HG03432 (cell line): ENCODE measurements around the gene ADGRG4.
"Not testable (repeated sequence)": the region's sequence is repeated elsewhere in the genome, so short reads cannot be mapped to it uniquely, and the experiment has no call there.

Experiments used
- ATAC-seq: cut with Tn5 transposase; IDR thresholded peaks from one replicate; pipeline ENCODE4 v1.9.1; 2021; ENCODE audit warnings: mild to moderate bottlenecking, moderate library complexity; ENCODE audit not compliant: unreplicated experiment

The ADGRG4 gene

DNA sequence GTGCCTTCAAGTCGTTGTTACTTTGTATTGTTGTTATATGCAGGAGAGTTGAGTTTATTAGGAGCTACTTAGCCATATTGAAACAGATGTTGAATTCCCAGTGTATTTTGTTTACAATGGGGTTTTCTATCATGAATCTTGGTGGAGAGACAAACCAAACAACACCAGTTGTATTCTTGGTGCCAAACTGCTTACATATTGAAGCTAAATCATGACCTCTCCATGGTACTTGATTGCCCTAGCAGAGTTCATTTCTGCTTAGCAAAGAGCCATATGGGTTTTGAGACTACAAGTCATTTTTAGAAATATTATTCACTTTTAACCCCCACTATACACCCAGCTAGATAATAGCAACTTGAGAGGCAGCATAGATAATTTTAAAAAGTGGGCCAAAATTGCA, 85.4 kb downstream of the ADGRG4 start:
- ATAC-seq: no peak

DNA sequence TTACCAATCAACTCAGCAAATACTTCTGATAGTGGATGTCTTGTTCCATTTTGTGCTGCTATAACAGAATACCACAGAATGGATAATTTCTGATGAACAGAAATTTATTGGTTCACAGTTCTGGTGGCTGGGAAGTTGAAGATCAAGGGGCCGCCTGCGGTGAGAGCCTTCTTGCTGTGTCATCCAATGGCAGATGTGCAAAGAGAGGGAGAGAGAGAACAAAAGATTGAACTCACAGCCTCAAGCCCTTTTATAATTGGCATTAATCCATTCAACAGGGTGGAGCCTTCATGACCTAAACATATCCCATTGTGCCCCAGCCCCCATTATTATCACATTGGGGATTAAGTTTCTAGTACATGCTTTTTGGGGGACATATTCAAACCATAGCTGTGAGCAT, 86.1 kb downstream of the ADGRG4 start:
- no peak for ATAC-seq

DNA sequence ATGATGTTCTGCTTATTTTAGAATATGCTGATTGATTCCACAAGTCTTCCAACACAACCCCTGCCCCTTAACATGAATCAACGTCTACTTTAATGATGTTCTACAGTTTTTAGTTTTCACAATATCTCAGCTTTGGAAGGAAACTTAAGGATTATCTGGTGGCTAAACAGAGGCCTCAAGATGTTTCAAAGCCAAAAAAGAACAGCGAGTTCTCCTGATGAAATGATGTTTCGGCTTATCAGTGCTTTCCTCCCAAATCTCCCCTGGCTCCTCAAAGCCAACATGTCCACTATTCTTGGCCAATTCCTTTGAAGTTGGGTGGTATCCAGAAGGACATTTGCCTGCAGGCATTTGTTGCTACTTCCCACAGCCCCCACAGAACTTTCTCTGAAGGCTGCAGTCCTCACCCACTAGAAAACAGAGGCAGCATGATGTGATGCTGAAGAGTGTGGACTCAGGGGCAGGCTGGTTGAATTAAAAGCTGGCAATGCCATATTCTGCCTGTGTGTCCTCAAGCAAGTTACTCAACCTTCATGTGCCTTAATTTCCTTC, 87.3 kb downstream of the ADGRG4 start:
- ATAC-seq: no peak

DNA sequence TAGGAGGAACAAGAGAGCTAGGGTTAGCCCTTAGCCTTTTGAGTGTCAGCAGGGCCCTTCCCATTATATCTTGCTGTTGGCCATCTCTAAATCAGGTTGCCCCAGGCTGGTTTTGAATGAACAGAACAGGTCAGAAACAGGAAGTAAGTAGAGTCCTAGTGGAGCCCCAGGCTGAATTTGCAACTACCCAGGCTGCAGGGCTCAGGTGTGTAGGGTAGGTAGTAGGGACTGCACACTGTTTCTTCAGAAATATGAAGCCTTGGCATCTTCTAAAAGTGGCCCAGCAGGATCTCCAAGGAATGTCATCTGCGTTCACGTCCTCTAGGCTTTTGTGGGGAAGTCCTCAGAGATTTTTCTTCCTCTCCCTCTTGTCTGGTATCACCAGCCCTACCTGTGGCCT, 90.2 kb downstream of the ADGRG4 start:
- no peak for ATAC-seq

DNA sequence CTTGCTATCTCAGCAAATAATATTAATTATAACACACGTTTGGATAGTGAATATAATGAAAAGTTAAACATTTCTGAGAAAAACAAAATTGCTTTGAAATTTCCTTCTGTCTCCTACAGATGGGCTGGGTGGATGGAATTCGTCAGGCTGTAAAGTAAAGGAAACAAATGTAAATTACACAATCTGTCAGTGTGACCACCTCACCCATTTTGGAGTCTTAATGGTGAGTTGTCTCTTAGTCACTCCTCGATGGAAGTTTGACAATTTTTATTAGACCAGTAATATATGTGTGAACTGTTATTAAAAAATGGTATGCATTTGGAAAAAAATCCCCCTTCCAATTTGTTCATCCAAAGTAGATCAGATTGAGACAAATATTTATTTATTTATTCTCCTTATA, 94.5 kb downstream of the ADGRG4 start:
- no peak for ATAC-seq

DNA sequence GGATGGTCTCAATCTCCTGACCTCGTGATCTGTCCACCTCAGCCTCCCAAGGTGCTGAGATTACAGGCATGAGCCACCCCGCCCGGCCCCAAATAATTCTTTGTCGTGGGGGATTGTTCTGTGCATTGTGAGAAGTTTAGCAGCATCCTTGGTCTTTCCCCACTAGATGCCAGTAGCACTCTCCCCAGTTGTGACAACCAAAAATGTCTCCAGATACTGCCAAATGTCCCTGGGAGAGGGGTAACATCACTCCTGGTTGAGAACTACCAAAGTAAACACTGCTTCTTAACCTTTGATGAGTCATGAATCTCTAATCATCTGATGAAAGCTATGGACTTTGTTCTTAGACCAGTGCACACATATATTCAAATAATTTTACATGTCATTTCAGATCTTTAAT, 96.2 kb downstream of the ADGRG4 start:
- ATAC-seq: no peak

DNA sequence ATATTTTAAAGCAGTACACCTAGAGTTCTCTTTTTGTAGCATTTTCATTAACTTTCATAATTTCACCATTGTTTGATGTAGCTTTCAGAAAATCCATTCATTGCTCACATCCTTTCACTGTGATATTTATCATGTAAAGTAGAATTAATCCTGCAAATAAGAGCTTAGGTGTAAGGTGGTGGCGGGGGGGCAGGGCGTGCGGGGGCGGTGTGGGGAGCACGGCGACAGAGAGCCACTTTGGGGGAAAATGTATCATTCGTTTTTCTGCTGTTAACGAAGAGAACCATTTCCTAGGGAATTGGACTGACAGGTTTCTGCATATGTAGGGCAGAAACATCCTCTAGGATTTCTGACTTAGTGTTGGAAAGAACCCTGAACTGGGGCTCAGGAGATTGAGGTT, 104.4 kb downstream of the ADGRG4 start:
- no peak for ATAC-seq

DNA sequence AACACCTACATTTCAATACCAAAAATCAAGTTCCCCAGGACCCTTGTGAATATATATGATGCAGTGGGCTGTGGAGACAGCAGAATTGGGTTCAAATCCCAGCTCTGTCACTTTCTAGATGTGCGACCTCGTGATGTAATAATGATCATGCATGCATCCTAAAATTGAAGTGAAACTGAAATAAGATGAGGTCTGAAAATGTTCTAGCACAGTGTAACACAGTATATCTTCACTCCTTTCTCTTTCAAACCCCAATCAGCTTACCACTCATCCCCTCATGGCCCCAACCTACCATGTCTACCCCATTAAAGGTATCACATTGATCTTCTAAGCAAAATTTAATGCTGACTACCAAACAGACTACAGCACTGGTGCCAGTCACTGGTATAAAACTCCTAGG, 117.0 kb downstream of the ADGRG4 start:
- peak; percentile 71 for ATAC-seq

DNA sequence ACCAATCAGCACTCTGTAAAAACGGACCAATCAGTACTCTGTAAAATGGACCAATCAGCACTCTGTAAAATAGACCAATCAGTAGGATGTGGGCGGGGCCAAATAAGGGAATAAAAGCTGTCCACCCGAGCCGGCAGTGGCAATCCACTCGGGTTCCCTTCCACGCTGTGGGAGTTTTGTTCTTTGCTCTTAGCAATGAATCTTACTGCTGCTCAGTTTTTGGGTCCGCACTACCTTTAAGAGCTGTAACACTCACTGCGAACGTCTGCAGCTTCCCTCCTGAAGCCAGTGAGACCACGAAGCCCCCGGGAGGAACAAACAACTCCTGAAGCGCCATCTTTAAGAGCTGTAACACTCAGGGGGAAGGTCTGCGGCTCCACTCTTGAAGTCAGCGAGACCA, 120.6 kb downstream of the ADGRG4 start:
- no peak for ATAC-seq

DNA sequence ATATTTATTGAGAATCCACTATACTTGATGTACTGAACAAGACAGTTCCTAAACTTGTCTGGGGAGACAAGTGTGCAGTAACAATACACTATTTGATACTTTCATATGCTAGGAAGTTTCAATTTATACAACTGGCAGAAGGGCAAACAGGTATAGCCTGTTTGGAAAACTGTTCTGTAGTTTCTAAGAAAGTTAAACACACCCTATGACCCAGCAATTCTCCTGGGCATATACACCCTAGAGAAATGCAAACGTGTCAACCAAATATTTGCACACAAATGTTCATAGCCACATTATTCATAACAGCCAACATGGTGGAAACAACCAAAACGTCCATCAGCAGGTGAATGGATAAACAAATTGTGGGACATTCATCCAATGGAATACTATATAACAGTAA, 123.0 kb downstream of the ADGRG4 start:
- no peak for ATAC-seq

DNA sequence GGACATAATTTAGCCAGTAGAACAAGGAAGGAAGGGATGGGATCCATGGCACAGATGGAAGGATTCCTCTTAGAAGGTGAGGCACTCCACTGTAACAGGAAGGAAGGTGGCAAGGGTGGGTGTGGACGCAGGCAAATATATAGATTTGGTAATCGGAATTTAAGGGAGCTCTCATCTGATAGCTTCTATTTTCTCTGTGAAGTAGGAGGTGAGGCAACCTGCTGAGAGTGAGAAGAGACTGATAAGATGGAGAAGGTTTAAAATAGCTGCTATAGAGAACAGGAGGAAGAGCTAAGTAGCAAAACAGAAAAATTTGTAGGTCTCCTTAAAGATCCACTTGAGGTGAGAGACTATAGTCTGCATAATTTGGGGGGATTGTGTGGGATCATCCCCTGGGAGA, 125.2 kb downstream of the ADGRG4 start:
- ATAC-seq: no peak

DNA sequence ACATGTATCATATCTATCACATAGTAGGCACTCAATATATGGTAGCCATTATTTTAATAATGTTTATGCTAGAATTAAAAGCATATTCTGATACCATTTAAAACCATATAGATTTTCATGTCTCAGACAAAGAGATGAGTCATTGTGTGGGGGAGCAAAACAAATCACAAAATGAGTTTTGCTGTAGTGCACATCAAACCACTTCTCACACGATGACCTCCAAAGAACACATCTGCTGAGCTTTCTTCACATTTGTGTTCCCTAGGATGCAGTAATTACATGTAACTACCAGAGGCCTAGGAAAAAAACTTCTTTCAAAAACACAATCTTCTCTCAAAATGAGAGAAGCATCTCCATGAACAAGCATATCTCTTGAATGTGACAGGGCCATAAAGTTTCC, 130.9 kb downstream of the ADGRG4 start:
- no peak for ATAC-seq

DNA sequence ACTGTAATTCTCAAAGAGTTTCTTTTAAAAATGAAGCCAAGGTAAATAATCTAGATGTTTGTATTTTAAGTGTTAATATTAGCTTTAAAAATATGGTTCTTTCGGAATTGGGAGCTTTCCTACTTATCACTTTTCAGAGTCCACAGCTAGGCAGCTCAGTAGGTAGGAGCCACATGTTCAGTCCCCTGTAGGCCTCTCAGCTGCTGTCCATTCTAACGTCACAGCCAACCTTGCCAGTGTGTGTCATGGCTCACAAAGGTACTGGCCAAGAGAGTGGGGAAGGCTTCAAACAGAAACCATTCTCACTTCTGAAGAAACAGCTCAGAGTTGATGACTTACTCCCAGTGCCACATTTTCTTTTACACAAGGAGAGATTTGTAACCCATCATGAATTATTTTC, 137.0 kb downstream of the ADGRG4 start:
- no peak for ATAC-seq

DNA sequence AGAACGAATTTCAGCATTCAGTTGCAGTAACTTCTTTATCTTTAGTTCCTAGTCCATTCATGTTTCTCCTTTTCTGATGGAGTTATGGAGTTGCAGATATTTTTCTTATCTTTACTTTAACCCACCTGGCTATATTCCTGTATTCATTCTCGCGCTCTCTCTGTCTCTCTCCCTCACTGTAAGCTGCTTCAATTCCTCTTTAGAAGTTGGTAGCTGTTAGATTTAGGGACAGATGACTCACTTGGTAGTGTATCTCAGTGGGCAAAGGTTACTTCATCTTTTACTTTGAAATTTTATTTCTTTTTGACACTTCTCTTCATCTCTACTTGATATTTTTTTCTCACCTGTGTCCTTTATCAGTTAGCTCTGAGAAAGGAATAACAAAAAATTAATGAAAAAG, 137.4 kb downstream of the ADGRG4 start:
- ATAC-seq: no peak

DNA sequence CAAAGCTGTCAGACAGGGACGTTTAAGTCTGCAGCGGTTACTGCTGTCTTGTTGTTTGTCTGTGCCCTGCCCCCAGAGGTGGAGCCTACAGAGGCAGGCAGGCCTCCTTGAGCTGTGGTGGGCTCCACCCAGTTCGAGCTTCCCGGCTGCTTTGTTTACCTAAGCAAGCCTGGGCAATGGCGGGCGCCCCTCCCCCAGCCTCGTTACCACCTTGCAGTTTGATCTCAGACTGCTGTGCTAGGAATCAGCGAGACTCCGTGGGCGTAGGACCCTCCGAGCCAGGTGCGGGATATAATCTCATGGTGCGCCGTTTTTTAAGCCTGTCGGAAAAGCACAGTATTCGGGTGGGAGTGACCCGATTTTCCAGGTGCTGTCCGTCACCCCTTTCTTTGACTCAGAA, 144.9 kb downstream of the ADGRG4 start:
- ATAC-seq: not testable (repeated sequence)

DNA sequence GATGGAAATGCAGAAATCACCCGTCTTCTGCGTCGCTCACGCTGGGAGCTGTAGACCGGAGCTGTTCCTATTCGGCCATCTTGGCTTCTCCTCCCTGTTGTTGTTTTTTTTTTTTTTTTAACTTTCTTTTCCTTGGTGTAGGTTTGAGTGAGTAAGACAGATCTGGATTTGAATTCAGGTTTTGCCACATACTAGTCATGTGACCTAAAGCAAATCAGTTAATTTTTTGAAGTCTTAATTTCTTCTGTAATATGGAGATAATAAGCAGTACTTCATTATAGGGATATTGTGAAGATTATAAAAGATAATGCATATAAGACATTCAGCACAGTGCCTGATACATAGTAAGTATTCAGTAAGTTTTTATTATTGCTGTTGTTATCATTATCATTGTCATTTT, 145.4 kb downstream of the ADGRG4 start:
- no peak for ATAC-seq

DNA sequence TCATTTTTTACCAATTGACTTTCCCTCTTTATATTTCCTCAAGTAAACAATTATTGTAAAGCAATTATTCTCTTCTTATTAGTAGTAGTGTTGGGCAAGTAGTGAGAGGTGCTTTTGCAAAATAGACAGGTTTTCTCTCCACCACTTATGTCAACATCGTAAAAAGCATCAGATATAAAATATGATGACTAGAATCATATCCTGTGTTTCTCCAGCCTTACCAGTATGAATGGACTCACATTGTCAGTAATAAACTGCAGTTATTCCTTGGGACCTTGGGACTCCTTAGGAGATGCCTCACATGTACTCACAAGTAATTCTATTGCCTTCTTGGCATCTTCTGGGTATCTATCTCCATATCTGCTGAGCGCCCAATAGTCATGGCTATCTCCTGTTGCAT, 146.5 kb downstream of the ADGRG4 start:
- ATAC-seq: no peak

DNA sequence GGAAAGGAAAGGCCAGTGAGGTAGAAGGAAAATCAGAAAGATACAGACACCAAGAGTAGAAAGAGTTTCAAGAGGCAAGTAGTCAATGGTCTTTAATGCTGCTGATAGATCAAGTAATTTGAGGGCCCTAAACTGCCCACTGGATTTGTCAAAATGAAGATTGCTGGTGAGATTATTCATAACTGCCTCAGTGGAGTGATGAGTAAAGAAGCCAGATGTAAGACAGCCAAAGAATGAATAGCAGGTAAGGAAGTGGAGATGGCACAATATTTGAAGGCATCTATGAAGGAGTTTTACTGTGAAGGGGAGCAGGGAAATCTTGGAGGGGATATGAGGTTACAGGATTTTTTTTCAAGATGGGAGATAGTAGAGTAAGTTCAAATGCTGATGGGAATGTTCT, 147.2 kb downstream of the ADGRG4 start:
- ATAC-seq: no peak

DNA sequence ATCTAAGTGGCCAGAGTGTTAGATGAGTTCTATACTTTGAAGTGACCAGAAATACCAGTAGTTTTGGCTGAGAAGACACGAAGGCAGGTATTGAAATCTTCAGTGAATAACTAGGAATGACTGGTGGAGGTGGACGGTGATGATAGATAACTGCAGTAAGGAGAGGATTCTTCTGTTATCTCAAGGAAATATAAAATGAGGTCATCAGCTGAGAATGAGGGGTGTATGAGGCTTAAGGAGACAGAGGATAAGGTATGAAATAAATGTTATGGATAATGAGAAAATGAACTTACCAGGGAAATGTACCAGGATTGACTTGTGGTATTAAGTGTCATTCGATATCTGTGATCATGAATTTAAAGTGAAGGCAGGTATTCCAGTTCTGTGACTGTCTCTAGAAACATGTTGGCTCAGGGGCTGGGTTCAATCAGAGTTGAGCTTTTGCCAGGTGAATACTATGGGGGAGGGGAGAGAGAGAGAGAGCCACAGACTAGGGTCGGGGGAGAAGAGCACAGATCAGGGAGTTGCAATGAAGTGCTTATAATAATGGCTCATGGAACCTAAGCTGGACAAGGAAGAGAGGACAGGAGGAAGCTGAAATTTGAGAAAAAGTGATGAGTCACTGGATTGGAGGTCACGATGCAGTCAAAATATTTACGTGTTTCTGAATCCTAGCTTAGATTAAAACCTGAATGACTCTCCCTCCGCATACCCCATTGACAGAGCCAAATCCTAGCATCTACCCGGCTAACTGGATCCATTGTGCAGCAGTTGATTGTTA, 149.5 kb downstream of the ADGRG4 start:
- ATAC-seq: no peak

DNA sequence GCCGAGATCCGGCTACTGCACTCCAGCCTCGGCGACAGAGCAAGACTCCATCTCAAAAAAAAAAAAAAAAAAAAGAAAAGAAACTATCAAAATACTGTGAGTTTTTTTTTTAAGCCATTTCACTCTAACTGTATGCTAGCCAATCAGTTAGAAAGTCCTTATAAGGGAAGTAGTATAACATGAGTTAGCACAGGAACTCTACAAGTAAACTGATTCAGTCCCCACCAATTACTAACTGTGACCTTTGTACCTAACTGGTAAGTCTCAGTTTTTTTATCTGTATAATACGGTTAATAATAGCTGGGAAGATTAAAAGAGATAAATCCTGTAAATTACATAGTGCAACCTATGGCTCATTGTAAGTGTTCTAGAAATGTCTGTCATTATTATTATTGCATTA, 151.9 kb downstream of the ADGRG4 start:
- ATAC-seq: no peak

DNA sequence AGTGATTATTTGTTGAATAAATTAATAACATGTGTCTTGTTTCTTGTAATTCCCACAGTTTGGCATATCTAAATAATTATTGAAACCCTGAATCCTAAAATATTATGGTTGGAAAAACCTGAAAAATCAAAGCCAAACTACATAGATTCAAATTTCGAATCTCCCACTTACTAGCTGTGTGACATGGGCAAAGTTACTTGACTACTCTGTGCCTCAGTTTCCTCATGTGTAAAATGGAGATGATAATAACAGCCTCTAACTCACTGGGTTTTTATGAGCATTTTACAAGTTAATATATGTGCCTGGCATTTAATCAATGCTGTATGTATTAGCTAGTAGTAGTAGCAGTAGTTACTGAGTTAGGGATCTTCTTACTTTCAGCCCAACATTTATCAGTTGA, 152.4 kb downstream of the ADGRG4 start:
- ATAC-seq: no peak

DNA sequence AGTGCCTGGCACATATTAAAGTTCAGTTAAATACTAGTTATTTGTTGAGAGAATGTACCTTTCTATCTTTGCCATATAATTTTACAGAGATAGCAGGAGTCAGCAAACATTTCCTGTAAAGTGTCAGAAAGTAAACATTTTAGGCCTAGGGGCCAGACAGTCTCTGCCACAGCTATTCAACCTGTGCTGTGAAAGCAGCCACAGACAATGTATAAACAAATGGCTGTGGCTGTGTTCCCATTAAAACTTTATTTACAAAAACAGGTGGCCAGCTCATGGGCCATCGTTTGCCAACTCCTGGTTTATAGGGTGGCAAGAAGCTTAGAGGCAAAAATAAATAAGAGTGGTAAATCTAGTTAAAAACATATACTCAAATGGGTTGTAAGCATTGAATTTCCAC, 153.0 kb downstream of the ADGRG4 start:
- ATAC-seq: no peak

DNA sequence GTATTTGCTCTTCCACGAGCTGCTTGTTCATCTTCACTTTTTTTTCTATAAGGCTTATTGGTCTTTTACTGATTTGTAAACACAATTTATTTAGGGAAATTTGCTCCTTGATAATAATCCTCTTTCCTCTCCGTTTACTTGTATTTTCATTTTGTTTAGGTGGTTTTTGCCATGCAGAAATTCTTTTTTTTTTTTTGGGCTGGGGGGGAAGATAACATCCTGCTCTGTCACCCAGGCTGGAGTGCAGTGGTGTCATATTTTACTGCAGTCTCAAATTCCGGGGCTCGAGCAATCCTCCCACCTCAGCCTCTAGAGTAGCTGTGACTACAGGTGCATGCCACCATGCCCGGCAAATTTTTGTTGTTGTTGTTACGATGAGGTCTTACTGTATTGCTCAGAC, 155.4 kb downstream of the ADGRG4 start:
- no peak for ATAC-seq
